T-cell (primary cell): ENCODE data around the gene DNASE1L2. TPM values are rescaled to one million over a fixed set of nuclear protein-coding genes. Genes with fewer than 3 reads are reported as not detected.

Experiments
- ATAC-seq, 4 experiments: fragments of 200-7000 bp in 3 of 4; fragments of 150-1000 bp in 1 of 4; cut with Tn5 transposase; replicated peaks in 1 of 4; 1 replicate in 3 of 4; 2 replicates in 1 of 4; pipeline ENCODE4 v1.10.0; 2021; ENCODE audit warnings: moderate library complexity in 3 of 4, mild to moderate bottlenecking in 2 of 4, moderate number of reproducible peaks in 1 of 4
- CTCF ChIA-PET, 2 donors: fragments of 300-600 bp; sonication (Branson Sonifier 250); formaldehyde crosslinking; loops; one replicate each; lab custom pipeline; 2022; ENCODE audit warnings: antibody characterized with exemption in 2 of 2; lab: Charles Lee
- POLR2A ChIA-PET, 2 donors: fragments of 300-600 bp; sonication (Branson Sonifier 250); formaldehyde crosslinking; loops; one replicate each; lab custom pipeline; 2022; ENCODE audit warnings: antibody characterized with exemption in 2 of 2; lab: Charles Lee
- DNase-seq, 35 experiments: peaks; one replicate each; pipeline versions ENCODE4 v3.0.0 to v3.0.0-alpha.2; 2013 to 2023
- H3K27ac ChIP-seq: one replicate; pipeline ENCODE4 v1.5.1; 2013; ENCODE audit warnings: low read length
- H3K27me3 ChIP-seq, 2 experiments: replicated peaks in 1 of 2; 1 replicate in 1 of 2; 2 replicates in 1 of 2; pipeline versions ENCODE4 v1.6.1 to v1.7.0; 2013; ENCODE audit warnings: low read length in 1 of 2, mixed read lengths in 1 of 2; ENCODE audit not compliant: control insufficient read depth in 2 of 2, insufficient read depth in 2 of 2; ENCODE audit errors: extremely low read depth in 1 of 2
- H3K36me3 ChIP-seq, 2 donors: 1 replicate in 1 of 2; 2 replicates in 1 of 2; pipeline versions ENCODE4 v1.6.1 to v1.7.0; 2013; ENCODE audit warnings: low read length in 1 of 2; ENCODE audit not compliant: control insufficient read depth in 2 of 2, insufficient read depth in 1 of 2; ENCODE audit errors: extremely low read depth in 1 of 2
- H3K4me1 ChIP-seq, 2 experiments: 1 replicate in 1 of 2; 2 replicates in 1 of 2; pipeline versions ENCODE4 v1.6.1 to v1.7.0; 2013; ENCODE audit warnings: low read length in 2 of 2, mixed read lengths in 1 of 2; ENCODE audit not compliant: insufficient read depth in 2 of 2, control insufficient read depth in 1 of 2; ENCODE audit errors: extremely low read depth in 1 of 2
- H3K4me3 ChIP-seq, 2 donors: 1 replicate in 1 of 2; 2 replicates in 1 of 2; pipeline versions ENCODE4 v1.5.1 to v1.7.0; 2013; ENCODE audit warnings: mild to moderate bottlenecking in 2 of 2, low read length in 1 of 2, moderate library complexity in 1 of 2; ENCODE audit not compliant: control insufficient read depth in 1 of 2; ENCODE audit errors: extremely low read depth in 1 of 2
- H3K9me3 ChIP-seq: 2 replicates; pipeline ENCODE4 v1.7.0; 2013
- H3K27ac Mint-ChIP-seq, 2 donors: one replicate each; pipeline ENCODE4 v1.8.0; 2020 to 2021; ENCODE audit warnings: mild to moderate bottlenecking in 2 of 2, mixed read lengths in 2 of 2
- H3K27me3 Mint-ChIP-seq, 2 donors: one replicate each; pipeline ENCODE4 v1.8.0; 2021 to 2022; ENCODE audit warnings: mixed read lengths in 2 of 2
- H3K36me3 Mint-ChIP-seq: one replicate; pipeline ENCODE4 v1.8.0; 2021; ENCODE audit warnings: mixed read lengths
- H3K4me1 Mint-ChIP-seq, 3 donors: one replicate each; pipeline ENCODE4 v1.8.0; 2020 to 2022; ENCODE audit warnings: mixed read lengths in 3 of 3, mild to moderate bottlenecking in 1 of 3
- H3K4me3 Mint-ChIP-seq, 3 donors: one replicate each; pipeline ENCODE4 v1.8.0; 2020 to 2022; ENCODE audit warnings: mild to moderate bottlenecking in 3 of 3, mixed read lengths in 3 of 3, moderate library complexity in 3 of 3
- H3K9me3 Mint-ChIP-seq, 3 donors: one replicate each; pipeline ENCODE4 v1.8.0; 2020 to 2022; ENCODE audit warnings: mixed read lengths in 3 of 3
- WGBS: methylation state at CpG from one replicate; pipeline ENCODE4 v1.1.5; 2013; ENCODE audit warnings: missing lambda C conversion rate; ENCODE audit not compliant: insufficient coverage; 5-methylcytosine and 5-hydroxymethylcytosine counted together
- total RNA-seq, 35 experiments: library from RNA in 6 of 35; stranded (reverse) in 6 of 35; fragments of 120-200 nt in 1 of 35; gene quantifications; one replicate each; pipeline versions ENCODE4 v1.2.1 to v1.2.4 and lab custom pipeline; 2013 to 2026

DNASE1L2 gene
- total RNA-seq, 5 donors from 2014 or later (not counting 1 experiment from before 2014, with no cell fraction given) = 0.63 to 3.3 (median 1.9) TPM

- DNase-seq (no peak), ATAC-seq (no peak)
- peaks cover 6 to 28% (median 20%) of the 10 kb centered on the region in 3 donors for H3K4me1 Mint-ChIP-seq
- Histone ChIP-seq H3K9me3 (no peaks in the 10 kb centered on the region), H3K27ac (no peak overlapping the region), H3K4me1 (peaks cover 3 to 23% of the 10 kb centered on the region in 2 experiments), H3K36me3 (peaks cover 31 to 51% of the 10 kb centered on the region in 2 donors), H3K4me3 (no peak overlapping the region), H3K27me3 (peaks cover 0 to 27% of the 10 kb centered on the region in 2 experiments)
- no peaks in the 10 kb centered on the region for H3K9me3 Mint-ChIP-seq
- ChIA-PET POLR2A (no interaction called here), CTCF (no interaction called here)
- no peak overlapping the region for H3K4me3 Mint-ChIP-seq
- H3K27me3 Mint-ChIP-seq = no peaks in the 10 kb centered on the region
- no peak overlapping the region for H3K27ac Mint-ChIP-seq
- 92% methylated on average over 20 of the region's 25 CpGs for whole genome bisulfite sequencing
- H3K36me3 Mint-ChIP-seq = peaks cover 18% of the 10 kb centered on the region
Observed at GRCh38 chr16:2228161-2228824, 8.0 kb upstream of the DNASE1L2 start.

- H3K9me3 ChIP-seq = no peaks in the 10 kb centered on the region
- H3K27me3 ChIP-seq = peaks cover 0 to 26% of the 10 kb centered on the region in 2 experiments
- no peaks in the 10 kb centered on the region for H3K27me3 Mint-ChIP-seq
- ATAC-seq (no peak), DNase-seq (no peak)
- H3K36me3 Mint-ChIP-seq = peaks cover 22% of the 10 kb centered on the region
- no peak overlapping the region for H3K27ac ChIP-seq
- peaks cover 6 to 25% (median 18%) of the 10 kb centered on the region in 3 donors for H3K4me1 Mint-ChIP-seq
- no peaks in the 10 kb centered on the region for H3K9me3 Mint-ChIP-seq
- CTCF ChIA-PET = no interaction called here
- WGBS = 95% methylated on average over 7 of the region's 12 CpGs
- POLR2A ChIA-PET = no interaction called here
- peaks cover 31 to 58% of the 10 kb centered on the region in 2 donors for H3K36me3 ChIP-seq
- H3K4me1 ChIP-seq = peaks cover 3 to 18% of the 10 kb centered on the region in 2 experiments
- no peak overlapping the region for H3K27ac Mint-ChIP-seq
- no peak overlapping the region for H3K4me3 Mint-ChIP-seq
- H3K4me3 ChIP-seq = no peak overlapping the region
Observed at GRCh38 chr16:2229091-2229490, 7.2 kb upstream of the DNASE1L2 start.

GRCh38 chr16:2229632-2230250 is 6.5 kb upstream of the DNASE1L2 start:
- peaks cover 3 to 11% of the 10 kb centered on the region in 2 experiments for H3K4me1 ChIP-seq
- Mint-ChIP-seq H3K36me3 (peaks cover 23% of the 10 kb centered on the region), H3K4me3 (no peak overlapping the region), H3K9me3 (no peaks in the 10 kb centered on the region), H3K27ac (no peak overlapping the region), H3K4me1 (peaks cover 6 to 18% (median 12%) of the 10 kb centered on the region in 3 donors), H3K27me3 (no peaks in the 10 kb centered on the region)
- peaks cover 31 to 62% of the 10 kb centered on the region in 2 donors for H3K36me3 ChIP-seq
- ChIA-PET CTCF (no interaction called here), POLR2A (no interaction called here)
- H3K27me3 ChIP-seq = peaks cover 0 to 26% of the 10 kb centered on the region in 2 experiments
- 95% methylated on average over 12 of the region's 23 CpGs for WGBS
- ATAC-seq (no peak), DNase-seq (no peak)
- no peaks in the 10 kb centered on the region for H3K9me3 ChIP-seq
- no peak overlapping the region for H3K4me3 ChIP-seq
- H3K27ac ChIP-seq = no peak overlapping the region

- no peak for DNase-seq
- WGBS = 93% methylated on average over 13 of the region's 13 CpGs
- H3K9me3 ChIP-seq = no peaks in the 10 kb centered on the region
- no peak overlapping the region for H3K27ac ChIP-seq
- H3K4me3 ChIP-seq = no peak overlapping the region
- H3K4me1 ChIP-seq = peaks cover 0 to 6% of the 10 kb centered on the region in 2 experiments
- ChIA-PET CTCF (no interaction called here), POLR2A (interaction anchor here in 1 of 2 donors (0.6 kb wide), 1 partner anchor 691 kb away, joined by 4 read pairs; no protein-coding TSS in a partner anchor)
- peaks cover 0 to 28% of the 10 kb centered on the region in 2 experiments for H3K27me3 ChIP-seq
- Mint-ChIP-seq H3K27me3 (peaks cover 0 to 3% of the 10 kb centered on the region in 2 donors), H3K27ac (no peak overlapping the region), H3K9me3 (no peaks in the 10 kb centered on the region), H3K4me3 (no peak overlapping the region), H3K36me3 (peaks cover 28% of the 10 kb centered on the region), H3K4me1 (peaks cover 6 to 14% (median 7%) of the 10 kb centered on the region in 3 donors)
- no peak for ATAC-seq
- H3K36me3 ChIP-seq = peaks cover 35 to 66% of the 10 kb centered on the region in 2 donors
Observed at GRCh38 chr16:2230376-2230775, 5.9 kb upstream of the DNASE1L2 start.

- H3K36me3 Mint-ChIP-seq = peaks cover 30% of the 10 kb centered on the region
- H3K4me3 Mint-ChIP-seq = no peak overlapping the region
- peaks cover 0 to 37% of the 10 kb centered on the region in 2 experiments for H3K27me3 ChIP-seq
- WGBS = 88% methylated on average over 25 of the region's 29 CpGs
- ChIA-PET CTCF (no interaction called here), POLR2A (no interaction called here)
- H3K9me3 ChIP-seq = no peaks in the 10 kb centered on the region
- H3K4me3 ChIP-seq = no peak overlapping the region
- peaks cover 39 to 68% of the 10 kb centered on the region in 2 donors for H3K36me3 ChIP-seq
- H3K27ac ChIP-seq = no peak overlapping the region
- H3K4me1 ChIP-seq = peaks cover 2 to 4% of the 10 kb centered on the region in 2 experiments
- DNase-seq (no peak), ATAC-seq (no peak)
- peaks cover 3 to 11% (median 6%) of the 10 kb centered on the region in 3 donors for H3K4me1 Mint-ChIP-seq
- H3K27ac Mint-ChIP-seq = no peak overlapping the region
- no peaks in the 10 kb centered on the region for H3K9me3 Mint-ChIP-seq
- H3K27me3 Mint-ChIP-seq = peaks cover 0 to 4% of the 10 kb centered on the region in 2 donors
Observed at GRCh38 chr16:2231016-2231931, 5.0 kb upstream of the DNASE1L2 start.
